ENCODE results near the gene DLX1.
"Not testable (repeated sequence)": the region's sequence is repeated elsewhere in the genome, so short reads cannot be mapped to it uniquely, and the experiment has no call there.

DLX1 gene

GRCh38 chr2:172049567-172050120, 35.7 kb upstream of the DLX1 start:
- no peaks in the 10 kb centered on the region for H3K9me3 ChIP-seq (ENCODE audit: control insufficient read depth in 1 of 2, low read length in 2 of 2)
- no peak overlapping the region for H3K4me3 ChIP-seq (ENCODE audit: low read depth in 1 of 2, low read length in 2 of 2)
- H3K27ac ChIP-seq (ENCODE audit: low read depth, low read length): no peak overlapping the region
- no peaks in the 10 kb centered on the region for H3K36me3 ChIP-seq (ENCODE audit: control insufficient read depth in 1 of 2, insufficient read depth in 2 of 2, low read length in 2 of 2)
- no peaks in the 10 kb centered on the region for H3K4me1 ChIP-seq (ENCODE audit: control insufficient read depth in 1 of 2, insufficient read depth in 2 of 2, low read length in 2 of 2)
- H3K27me3 ChIP-seq (ENCODE audit: control insufficient read depth in 1 of 2, insufficient read depth in 2 of 2, low read length in 2 of 2): no peaks in the 10 kb centered on the region
- H3K9ac ChIP-seq (ENCODE audit: low read depth in 1 of 2, low read length in 2 of 2): no peak overlapping the region

GRCh38 chr2:172050479-172051125, 34.7 kb upstream of the DLX1 start:
- Histone ChIP-seq H3K36me3 (ENCODE audit: control insufficient read depth in 1 of 2, insufficient read depth in 2 of 2, low read length in 2 of 2) (no peaks in the 10 kb centered on the region), H3K27ac (ENCODE audit: low read depth, low read length) (no peak overlapping the region), H3K4me3 (ENCODE audit: low read depth in 1 of 2, low read length in 2 of 2) (no peak overlapping the region), H3K27me3 (ENCODE audit: control insufficient read depth in 1 of 2, insufficient read depth in 2 of 2, low read length in 2 of 2) (no peaks in the 10 kb centered on the region), H3K9me3 (ENCODE audit: control insufficient read depth in 1 of 2, low read length in 2 of 2) (no peaks in the 10 kb centered on the region), H3K9ac (ENCODE audit: low read depth in 1 of 2, low read length in 2 of 2) (no peak overlapping the region), H3K4me1 (ENCODE audit: control insufficient read depth in 1 of 2, insufficient read depth in 2 of 2, low read length in 2 of 2) (no peaks in the 10 kb centered on the region)

DNA sequence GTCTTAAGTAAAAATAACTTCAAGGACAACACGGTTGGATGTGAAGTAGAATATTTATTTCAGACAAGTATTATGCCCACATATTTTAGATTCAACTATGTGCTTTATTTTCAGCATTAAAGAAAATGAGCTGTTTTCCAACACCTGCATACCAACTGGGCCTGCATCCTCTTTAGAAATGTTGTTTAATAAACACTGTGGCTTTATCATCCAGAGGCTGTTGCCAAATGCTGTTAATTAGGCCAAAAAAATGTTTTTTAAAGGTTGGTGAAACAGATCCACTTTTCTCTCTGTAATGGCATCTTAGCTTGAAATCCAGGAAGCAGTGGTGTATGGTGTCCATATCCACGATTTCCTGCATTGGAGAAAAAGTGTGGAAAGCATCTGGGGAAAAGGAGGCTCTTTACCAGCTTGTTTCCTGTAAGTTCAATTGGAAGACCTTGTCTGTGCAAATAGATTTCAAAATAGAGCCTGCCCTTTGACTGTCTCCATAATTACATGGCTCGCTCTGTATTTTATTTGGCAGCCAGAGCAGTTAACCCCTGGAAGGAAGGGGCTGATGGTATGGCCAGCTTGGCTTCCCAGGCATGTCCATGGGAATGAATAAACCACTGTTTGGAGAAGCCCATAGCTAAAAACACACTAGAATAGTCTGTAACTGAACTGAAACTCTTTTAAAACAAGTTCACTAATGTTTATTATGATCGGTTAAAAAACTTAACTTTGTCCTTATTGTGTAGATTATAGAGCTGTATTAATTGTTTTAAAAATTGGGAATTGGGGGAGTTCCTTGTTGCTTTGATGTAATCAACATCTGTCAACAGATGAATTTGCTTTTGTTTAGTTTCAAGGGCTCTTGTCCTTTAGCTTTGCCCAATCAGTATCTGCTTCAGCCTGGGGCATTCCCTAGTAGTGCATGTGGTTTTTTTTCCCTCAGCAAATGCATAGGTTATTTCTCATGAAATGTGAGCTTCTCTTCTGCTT, 33.0 kb upstream of the DLX1 start:
- Histone ChIP-seq H3K36me3 (ENCODE audit: control insufficient read depth in 1 of 2, insufficient read depth in 2 of 2, low read length in 2 of 2) (no peaks in the 10 kb centered on the region), H3K27me3 (ENCODE audit: control insufficient read depth in 1 of 2, insufficient read depth in 2 of 2, low read length in 2 of 2) (no peaks in the 10 kb centered on the region), H3K9me3 (ENCODE audit: control insufficient read depth in 1 of 2, low read length in 2 of 2) (no peaks in the 10 kb centered on the region), H3K4me1 (ENCODE audit: control insufficient read depth in 1 of 2, insufficient read depth in 2 of 2, low read length in 2 of 2) (no peaks in the 10 kb centered on the region), H3K9ac (ENCODE audit: low read depth in 1 of 2, low read length in 2 of 2) (no peak overlapping the region), H3K27ac (ENCODE audit: low read depth, low read length) (no peak overlapping the region), H3K4me3 (ENCODE audit: low read depth in 1 of 2, low read length in 2 of 2) (no peak overlapping the region)

DNA sequence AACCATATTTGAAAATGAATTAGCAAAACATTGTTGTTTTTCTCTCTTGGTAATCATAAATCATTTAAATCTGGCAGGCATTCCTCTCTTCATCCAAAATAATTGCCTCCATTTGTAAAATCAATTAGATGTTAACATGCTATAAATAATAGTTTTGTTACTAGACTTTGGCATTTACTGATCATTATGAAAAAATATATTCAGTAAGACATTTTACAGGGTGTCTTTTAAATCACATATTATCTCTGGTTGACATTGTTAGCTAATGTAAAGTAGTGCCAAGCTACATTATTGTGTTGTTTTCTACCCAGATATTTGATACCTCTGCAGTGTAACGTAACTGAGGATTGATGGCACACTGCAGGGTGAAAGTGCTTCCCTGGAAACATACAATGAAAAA, 31.8 kb upstream of the DLX1 start:
- no peaks in the 10 kb centered on the region for H3K27me3 ChIP-seq (ENCODE audit: control insufficient read depth in 1 of 2, insufficient read depth in 2 of 2, low read length in 2 of 2)
- H3K4me3 ChIP-seq (ENCODE audit: low read depth in 1 of 2, low read length in 2 of 2): no peak overlapping the region
- H3K4me1 ChIP-seq (ENCODE audit: control insufficient read depth in 1 of 2, insufficient read depth in 2 of 2, low read length in 2 of 2): no peaks in the 10 kb centered on the region

GRCh38 chr2:172056293-172056692, 29.0 kb upstream of the DLX1 start:
- no peaks in the 10 kb centered on the region for H3K36me3 ChIP-seq (ENCODE audit: control insufficient read depth in 1 of 2, insufficient read depth in 2 of 2, low read length in 2 of 2)
- H3K9ac ChIP-seq (ENCODE audit: low read depth in 1 of 2, low read length in 2 of 2): no peak overlapping the region
- H3K27me3 ChIP-seq (ENCODE audit: control insufficient read depth in 1 of 2, insufficient read depth in 2 of 2, low read length in 2 of 2): no peaks in the 10 kb centered on the region
- no peaks in the 10 kb centered on the region for H3K4me1 ChIP-seq (ENCODE audit: control insufficient read depth in 1 of 2, insufficient read depth in 2 of 2, low read length in 2 of 2)
- no peak overlapping the region for H3K27ac ChIP-seq (ENCODE audit: low read depth, low read length)
- no peaks in the 10 kb centered on the region for H3K9me3 ChIP-seq (ENCODE audit: control insufficient read depth in 1 of 2, low read length in 2 of 2)
- H3K4me3 ChIP-seq (ENCODE audit: low read depth in 1 of 2, low read length in 2 of 2): no peak overlapping the region

More for the DNA sequence above, 31.8 kb upstream of the DLX1 start:
- H3K9me3 ChIP-seq (ENCODE audit: control insufficient read depth in 1 of 2, low read length in 2 of 2): no peaks in the 10 kb centered on the region
- H3K9ac ChIP-seq (ENCODE audit: low read depth in 1 of 2, low read length in 2 of 2): no peak overlapping the region
- no peak overlapping the region for H3K27ac ChIP-seq (ENCODE audit: low read depth, low read length)
- no peaks in the 10 kb centered on the region for H3K36me3 ChIP-seq (ENCODE audit: control insufficient read depth in 1 of 2, insufficient read depth in 2 of 2, low read length in 2 of 2)

GRCh38 chr2:172058660-172059059, 26.6 kb upstream of the DLX1 start:
- Histone ChIP-seq H3K4me3 (ENCODE audit: low read depth in 1 of 2, low read length in 2 of 2) (no peak overlapping the region), H3K9me3 (ENCODE audit: control insufficient read depth in 1 of 2, low read length in 2 of 2) (no peaks in the 10 kb centered on the region), H3K4me1 (ENCODE audit: control insufficient read depth in 1 of 2, insufficient read depth in 2 of 2, low read length in 2 of 2) (no peaks in the 10 kb centered on the region), H3K27ac (ENCODE audit: low read depth, low read length) (no peak overlapping the region), H3K27me3 (ENCODE audit: control insufficient read depth in 1 of 2, insufficient read depth in 2 of 2, low read length in 2 of 2) (no peaks in the 10 kb centered on the region), H3K36me3 (ENCODE audit: control insufficient read depth in 1 of 2, insufficient read depth in 2 of 2, low read length in 2 of 2) (no peaks in the 10 kb centered on the region), H3K9ac (ENCODE audit: low read depth in 1 of 2, low read length in 2 of 2) (no peak overlapping the region)

DNA sequence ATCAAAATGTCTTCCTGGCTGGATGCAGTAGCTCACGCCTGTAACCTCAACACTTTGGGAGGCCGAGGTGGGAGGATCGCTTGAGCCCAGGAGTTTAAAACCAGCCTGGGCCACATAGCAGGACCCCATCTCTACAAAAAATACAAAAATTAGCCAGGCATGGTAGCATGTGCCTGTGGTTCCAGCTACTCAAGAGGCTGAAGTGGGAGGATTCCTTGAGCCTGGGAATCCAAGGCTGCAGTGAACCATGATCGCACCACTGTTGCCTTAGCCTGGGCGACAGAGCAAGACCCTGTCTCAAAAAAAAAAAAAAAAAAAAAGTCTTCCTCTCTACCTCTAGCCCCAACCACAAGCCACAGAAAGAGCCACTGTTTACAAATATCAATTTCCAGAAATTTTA, 25.2 kb upstream of the DLX1 start:
- H3K4me3 ChIP-seq (ENCODE audit: low read depth in 1 of 2, low read length in 2 of 2); H3K27ac ChIP-seq (ENCODE audit: low read depth, low read length); H3K9me3 ChIP-seq (ENCODE audit: control insufficient read depth in 1 of 2, low read length in 2 of 2); H3K36me3 ChIP-seq (ENCODE audit: control insufficient read depth in 1 of 2, insufficient read depth in 2 of 2, low read length in 2 of 2); H3K4me1 ChIP-seq (ENCODE audit: control insufficient read depth in 1 of 2, insufficient read depth in 2 of 2, low read length in 2 of 2); H3K27me3 ChIP-seq (ENCODE audit: control insufficient read depth in 1 of 2, insufficient read depth in 2 of 2, low read length in 2 of 2); H3K9ac ChIP-seq (ENCODE audit: low read depth in 1 of 2, low read length in 2 of 2): not testable (repeated sequence)

DNA sequence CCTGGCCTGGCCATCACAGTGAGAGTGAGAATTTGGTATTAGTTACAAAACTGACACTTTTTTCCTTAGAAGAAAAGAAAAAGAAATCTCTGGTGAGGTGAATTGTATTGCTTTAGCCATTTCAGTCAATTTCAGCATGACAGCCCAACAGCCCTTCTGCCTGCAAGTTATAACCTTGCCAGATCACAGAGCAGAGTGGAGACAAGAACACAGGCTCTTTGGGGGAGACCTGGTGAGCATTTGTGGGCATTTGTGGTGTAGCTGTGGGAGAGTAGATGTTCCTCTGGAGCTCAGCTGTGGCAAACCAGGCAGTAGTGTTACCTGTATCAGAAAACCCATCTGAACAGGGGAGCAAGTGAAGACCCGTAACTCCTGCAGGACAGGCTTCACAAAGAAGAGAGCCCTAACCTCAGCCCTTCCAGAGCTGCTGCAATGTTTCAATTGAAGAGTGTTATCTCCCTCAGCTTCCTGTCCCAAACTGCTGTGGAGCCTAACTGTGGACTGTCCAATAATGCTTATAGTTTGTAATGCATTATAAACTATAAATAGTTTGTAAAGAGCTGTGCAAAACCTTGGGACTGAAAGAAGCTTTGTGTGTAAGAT, 22.8 kb upstream of the DLX1 start:
- Histone ChIP-seq H3K4me3 (ENCODE audit: low read depth in 1 of 2, low read length in 2 of 2) (no peak overlapping the region), H3K36me3 (ENCODE audit: control insufficient read depth in 1 of 2, insufficient read depth in 2 of 2, low read length in 2 of 2) (no peaks in the 10 kb centered on the region), H3K4me1 (ENCODE audit: control insufficient read depth in 1 of 2, insufficient read depth in 2 of 2, low read length in 2 of 2) (no peaks in the 10 kb centered on the region), H3K27me3 (ENCODE audit: control insufficient read depth in 1 of 2, insufficient read depth in 2 of 2, low read length in 2 of 2) (no peaks in the 10 kb centered on the region), H3K27ac (ENCODE audit: low read depth, low read length) (no peak overlapping the region), H3K9ac (ENCODE audit: low read depth in 1 of 2, low read length in 2 of 2) (no peak overlapping the region), H3K9me3 (ENCODE audit: control insufficient read depth in 1 of 2, low read length in 2 of 2) (no peaks in the 10 kb centered on the region)

- no peaks in the 10 kb centered on the region for H3K4me1 ChIP-seq (ENCODE audit: control insufficient read depth in 1 of 2, insufficient read depth in 2 of 2, low read length in 2 of 2)
- H3K9me3 ChIP-seq (ENCODE audit: control insufficient read depth in 1 of 2, low read length in 2 of 2): no peaks in the 10 kb centered on the region
- no peak overlapping the region for H3K27ac ChIP-seq (ENCODE audit: low read depth, low read length)
- H3K9ac ChIP-seq (ENCODE audit: low read depth in 1 of 2, low read length in 2 of 2): no peak overlapping the region
- no peak overlapping the region for H3K4me3 ChIP-seq (ENCODE audit: low read depth in 1 of 2, low read length in 2 of 2)
- no peaks in the 10 kb centered on the region for H3K27me3 ChIP-seq (ENCODE audit: control insufficient read depth in 1 of 2, insufficient read depth in 2 of 2, low read length in 2 of 2)
- H3K36me3 ChIP-seq (ENCODE audit: control insufficient read depth in 1 of 2, insufficient read depth in 2 of 2, low read length in 2 of 2): no peaks in the 10 kb centered on the region
Measured at GRCh38 chr2:172063446-172063845, 21.9 kb upstream of the DLX1 start.

DNA sequence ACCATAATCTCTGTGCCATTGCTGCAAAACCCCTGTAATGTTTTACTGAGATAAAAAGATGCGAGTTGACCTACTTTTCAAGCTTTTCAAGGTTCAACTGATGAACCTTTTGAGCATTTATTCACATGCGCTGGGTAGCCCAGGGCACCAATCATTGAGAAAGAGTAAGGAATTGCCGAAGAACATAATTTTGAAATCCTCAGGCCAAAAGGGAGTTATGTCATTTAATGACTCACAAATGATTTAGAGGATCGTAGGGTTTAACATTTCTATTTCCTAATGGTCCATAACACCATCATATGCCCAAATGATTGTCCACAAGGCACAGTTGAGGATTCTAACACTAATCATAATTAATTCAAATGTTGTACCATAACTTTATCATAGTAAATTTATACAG, 20.2 kb upstream of the DLX1 start:
- Histone ChIP-seq H3K27me3 (ENCODE audit: control insufficient read depth in 1 of 2, insufficient read depth in 2 of 2, low read length in 2 of 2) (no peaks in the 10 kb centered on the region), H3K36me3 (ENCODE audit: control insufficient read depth in 1 of 2, insufficient read depth in 2 of 2, low read length in 2 of 2) (no peaks in the 10 kb centered on the region), H3K9ac (ENCODE audit: low read depth in 1 of 2, low read length in 2 of 2) (no peak overlapping the region), H3K9me3 (ENCODE audit: control insufficient read depth in 1 of 2, low read length in 2 of 2) (no peaks in the 10 kb centered on the region), H3K27ac (ENCODE audit: low read depth, low read length) (no peak overlapping the region), H3K4me3 (ENCODE audit: low read depth in 1 of 2, low read length in 2 of 2) (no peak overlapping the region), H3K4me1 (ENCODE audit: control insufficient read depth in 1 of 2, insufficient read depth in 2 of 2, low read length in 2 of 2) (no peaks in the 10 kb centered on the region)

Data from duodenal mucosa (tissue), 2 donors.